Stimulated activated CD4-positive, alpha-beta T cell treated with anti-CD3 and anti-CD28 coated beads, Interleukin-15, amount 100 ng/mL, for 1 hour (primary cell): ENCODE results near the gene METAP2.
"Not testable (repeated sequence)": the region's sequence is repeated elsewhere in the genome, so short reads cannot be mapped to it uniquely, and the experiment has no call there.

Experiments used
- DNase-seq, 2 donors: peaks; one replicate each; pipeline ENCODE4 v3.0.0-alpha.2; 2020; ENCODE audit warnings: low read depth in 1 of 2, low spot score in 1 of 2

The METAP2 gene

GRCh38 chr12:95473884-95474659, at the start of gene METAP2:
METAP2 (plus strand) TSS chr12:95474152; CDS start chr12:95474180, 28 bp downstream.
- peak; percentile 78 to 90 for DNase-seq

- DNase-seq: no peak
Observed at GRCh38 chr12:95424271-95424994, 49.5 kb upstream of the METAP2 start.

- DNase-seq: no peak
Observed at GRCh38 chr12:95429172-95429510, 44.8 kb upstream of the METAP2 start.

- DNase-seq: no peak
Observed at GRCh38 chr12:95431120-95431519, 42.8 kb upstream of the METAP2 start.

GRCh38 chr12:95435355-95435754, 38.6 kb upstream of the METAP2 start:
- DNase-seq: no peak

- no peak for DNase-seq
Observed at GRCh38 chr12:95437565-95437964, 36.4 kb upstream of the METAP2 start.

- DNase-seq: no peak
Observed at GRCh38 chr12:95439461-95440230, 34.3 kb upstream of the METAP2 start.

- no peak for DNase-seq
Observed at GRCh38 chr12:95440401-95440800, 33.6 kb upstream of the METAP2 start.

GRCh38 chr12:95443459-95443858, 30.5 kb upstream of the METAP2 start:
- no peak for DNase-seq

GRCh38 chr12:95445099-95445498, 28.9 kb upstream of the METAP2 start:
- DNase-seq: not testable (repeated sequence)

- no peak for DNase-seq
Observed at GRCh38 chr12:95445884-95446505, 28.0 kb upstream of the METAP2 start.

GRCh38 chr12:95446506-95446900, 27.4 kb upstream of the METAP2 start:
- no peak for DNase-seq

- DNase-seq: not testable (repeated sequence)
Observed at GRCh38 chr12:95449656-95450055, 24.3 kb upstream of the METAP2 start.

GRCh38 chr12:95452501-95452900, 21.5 kb upstream of the METAP2 start:
- DNase-seq: not testable (repeated sequence)

GRCh38 chr12:95453881-95454280, 20.1 kb upstream of the METAP2 start:
- not testable (repeated sequence) for DNase-seq

GRCh38 chr12:95454780-95455215, 19.2 kb upstream of the METAP2 start:
- not testable (repeated sequence) for DNase-seq

GRCh38 chr12:95457605-95458004, 16.3 kb upstream of the METAP2 start:
- not testable (repeated sequence) for DNase-seq

- DNase-seq: no peak
Observed at GRCh38 chr12:95458761-95459160, 15.2 kb upstream of the METAP2 start.

GRCh38 chr12:95459310-95459709, 14.6 kb upstream of the METAP2 start:
- no peak for DNase-seq

- no peak for DNase-seq
Observed at GRCh38 chr12:95460105-95460504, 13.8 kb upstream of the METAP2 start.

GRCh38 chr12:95460896-95461295, 13.1 kb upstream of the METAP2 start:
- no peak for DNase-seq
